ENCODE data around the gene ATP6V1G3.

GRCh38 chr1:198556971-198557370 is 16.5 kb upstream of the ATP6V1G3 start:
- TF ChIP-seq EZH2 (IDR thresholded peaks at IDR 0.05) (no peak), POLR2AphosphoS5 (IDR thresholded peaks at IDR 0.05; ENCODE audit: borderline replicate concordance, low read depth, low read length) (peak; percentile 23; the same call in 1 of the 2 replicates), FOXP2 (optimal IDR thresholded peaks at IDR 0.05; ENCODE audit: control extremely low read depth, extremely low read length, insufficient read depth) (no peak)

All from SK-N-MC (cell line).